ENCODE results near the gene CCND1.

CCND1 gene

GRCh38 chr11:69644962-69645675 is 4.2 kb downstream of the CCND1 start:
- no peaks in the 10 kb centered on the region for H3K9me3 ChIP-seq (replicated peaks in 1 of 2; ENCODE audit: control insufficient read depth in 2 of 2, insufficient read depth in 1 of 2, low read depth in 1 of 2, low read length in 2 of 2)
- H3K79me1 ChIP-seq (ENCODE audit: low read depth, low read length), result peaks cover 37% of the 10 kb centered on the region
- peaks cover 12 to 30% of the 10 kb centered on the region in 2 donors for H3K4me1 ChIP-seq (ENCODE audit: control insufficient read depth in 2 of 2, insufficient read depth in 1 of 2, low read depth in 1 of 2, low read length in 2 of 2)
- H3K4ac ChIP-seq (ENCODE audit: low read length), result no peak overlapping the region
- H3K4me3 ChIP-seq (ENCODE audit: low read length in 2 of 2), result no peak overlapping the region
- peaks cover 0 to 13% (median 0%) of the 10 kb centered on the region in 3 experiments for H3K27me3 ChIP-seq (ENCODE audit: control insufficient read depth in 3 of 3, insufficient read depth in 3 of 3, low read depth in 1 of 3, low read length in 3 of 3)
- DNase-seq (ENCODE audit: low spot score), result no peak
- H3K18ac ChIP-seq (ENCODE audit: low read length), result peak overlapping the region; percentile 61
- H4K8ac ChIP-seq (ENCODE audit: low read depth, low read length), result no peak overlapping the region
- WGBS, 2 donors (ENCODE audit: extremely low coverage in 2 of 2, insufficient read length in 2 of 2, insufficient replicate concordance in 1 of 2), result no CpG with 5 or more reads among the region's 20 CpGs
- no peak overlapping the region for H2BK5ac ChIP-seq (ENCODE audit: low read length)
- peaks cover 30 to 38% of the 10 kb centered on the region in 2 donors for H3K36me3 ChIP-seq (replicated peaks in 1 of 2; ENCODE audit: control insufficient read depth in 2 of 2, insufficient read depth in 2 of 2, low read length in 2 of 2)
- H2BK120ac ChIP-seq (ENCODE audit: low read depth, low read length), result no peak overlapping the region
- no peak overlapping the region for H3K27ac ChIP-seq (replicated peaks; ENCODE audit: low read length)
- H2BK12ac ChIP-seq (ENCODE audit: low read length), result no peak overlapping the region
- no peak overlapping the region for H3K4me2 ChIP-seq (ENCODE audit: insufficient read depth, low read length, poor library complexity, severe bottlenecking)
- H2BK15ac ChIP-seq (ENCODE audit: low read length), result no peak overlapping the region
- H3K14ac ChIP-seq (ENCODE audit: low read length), result no peak overlapping the region
- no peak overlapping the region for H2AFZ ChIP-seq (ENCODE audit: low read length)
- no peak overlapping the region for H4K91ac ChIP-seq (ENCODE audit: low read depth, low read length, poor library complexity)
- peak overlapping the region; percentile 17 for H3K9ac ChIP-seq (ENCODE audit: low read depth, low read length, poor library complexity)
- H2AK5ac ChIP-seq (ENCODE audit: low read depth, low read length), result peak overlapping the region; percentile 59
- H3K23ac ChIP-seq (ENCODE audit: low read depth, low read length, poor library complexity), result no peak overlapping the region

- H4K91ac ChIP-seq (ENCODE audit: low read depth, low read length, poor library complexity), result no peak overlapping the region
- H2AK5ac ChIP-seq (ENCODE audit: low read depth, low read length), result peak overlapping the region; percentile 63
- DNase-seq (ENCODE audit: low spot score), result no peak
- peaks cover 30 to 42% of the 10 kb centered on the region in 2 donors for H3K36me3 ChIP-seq (replicated peaks in 1 of 2; ENCODE audit: control insufficient read depth in 2 of 2, insufficient read depth in 2 of 2, low read length in 2 of 2)
- H3K9me3 ChIP-seq (replicated peaks in 1 of 2; ENCODE audit: control insufficient read depth in 2 of 2, insufficient read depth in 1 of 2, low read depth in 1 of 2, low read length in 2 of 2), result no peaks in the 10 kb centered on the region
- peak overlapping the region; percentile 35 for H3K4me2 ChIP-seq (ENCODE audit: insufficient read depth, low read length, poor library complexity, severe bottlenecking)
- no peak overlapping the region for H3K4ac ChIP-seq (ENCODE audit: low read length)
- peak overlapping the region; percentile 93 for H2BK5ac ChIP-seq (ENCODE audit: low read length)
- peak overlapping the region in 1 of 2 donors; percentile 11 for H3K4me3 ChIP-seq (ENCODE audit: low read length in 2 of 2)
- no peak overlapping the region for H3K14ac ChIP-seq (ENCODE audit: low read length)
- H3K79me1 ChIP-seq (ENCODE audit: low read depth, low read length), result peaks cover 37% of the 10 kb centered on the region
- H3K23ac ChIP-seq (ENCODE audit: low read depth, low read length, poor library complexity), result peak overlapping the region; percentile 1
- peak overlapping the region; percentile 8 for H3K27ac ChIP-seq (replicated peaks; ENCODE audit: low read length)
- no CpG with 5 or more reads among the region's 30 CpGs for WGBS, 2 donors (ENCODE audit: extremely low coverage in 2 of 2, insufficient read length in 2 of 2, insufficient replicate concordance in 1 of 2)
- H2BK12ac ChIP-seq (ENCODE audit: low read length), result no peak overlapping the region
- H3K4me1 ChIP-seq (ENCODE audit: control insufficient read depth in 2 of 2, insufficient read depth in 1 of 2, low read depth in 1 of 2, low read length in 2 of 2), result peaks cover 12 to 25% of the 10 kb centered on the region in 2 donors
- no peak overlapping the region for H4K8ac ChIP-seq (ENCODE audit: low read depth, low read length)
- H2BK120ac ChIP-seq (ENCODE audit: low read depth, low read length), result peak overlapping the region; percentile 72
- peak overlapping the region; percentile 97 for H3K18ac ChIP-seq (ENCODE audit: low read length)
- peak overlapping the region; percentile 6 for H2AFZ ChIP-seq (ENCODE audit: low read length)
- H3K27me3 ChIP-seq (ENCODE audit: control insufficient read depth in 3 of 3, insufficient read depth in 3 of 3, low read depth in 1 of 3, low read length in 3 of 3), result peaks cover 0 to 7% (median 0%) of the 10 kb centered on the region in 3 experiments
- no peak overlapping the region for H2BK15ac ChIP-seq (ENCODE audit: low read length)
- H3K9ac ChIP-seq (ENCODE audit: low read depth, low read length, poor library complexity), result peak overlapping the region; percentile 17
Observed at GRCh38 chr11:69645801-69646492, 5.0 kb downstream of the CCND1 start.

GRCh38 chr11:69646493-69647389 is 5.8 kb downstream of the CCND1 start:
- Histone ChIP-seq H2BK15ac (ENCODE audit: low read length) (peak overlapping the region; percentile 85), H2BK12ac (ENCODE audit: low read length) (no peak overlapping the region), H3K79me1 (ENCODE audit: low read depth, low read length) (peaks cover 31% of the 10 kb centered on the region), H3K4me1 (ENCODE audit: control insufficient read depth in 2 of 2, insufficient read depth in 1 of 2, low read depth in 1 of 2, low read length in 2 of 2) (peaks cover 9 to 25% of the 10 kb centered on the region in 2 donors), H2BK120ac (ENCODE audit: low read depth, low read length) (peak overlapping the region; percentile 72), H3K4me2 (ENCODE audit: insufficient read depth, low read length, poor library complexity, severe bottlenecking) (peak overlapping the region; percentile 11), H3K4ac (ENCODE audit: low read length) (no peak overlapping the region), H4K8ac (ENCODE audit: low read depth, low read length) (peak overlapping the region; percentile 65), H2AFZ (ENCODE audit: low read length) (peak overlapping the region; percentile 6), H3K27ac (replicated peaks; ENCODE audit: low read length) (no peak overlapping the region), H3K4me3 (ENCODE audit: low read length in 2 of 2) (no peak overlapping the region), H3K18ac (ENCODE audit: low read length) (peak overlapping the region; percentile 97), H3K36me3 (replicated peaks in 1 of 2; ENCODE audit: control insufficient read depth in 2 of 2, insufficient read depth in 2 of 2, low read length in 2 of 2) (peaks cover 32 to 45% of the 10 kb centered on the region in 2 donors), H2BK5ac (ENCODE audit: low read length) (peak overlapping the region; percentile 93), H4K91ac (ENCODE audit: low read depth, low read length, poor library complexity) (no peak overlapping the region), H2AK5ac (ENCODE audit: low read depth, low read length) (peak overlapping the region; percentile 63), H3K9me3 (replicated peaks in 1 of 2; ENCODE audit: control insufficient read depth in 2 of 2, insufficient read depth in 1 of 2, low read depth in 1 of 2, low read length in 2 of 2) (no peaks in the 10 kb centered on the region), H3K23ac (ENCODE audit: low read depth, low read length, poor library complexity) (no peak overlapping the region), H3K14ac (ENCODE audit: low read length) (peak overlapping the region; percentile 94), H3K27me3 (ENCODE audit: control insufficient read depth in 3 of 3, insufficient read depth in 3 of 3, low read depth in 1 of 3, low read length in 3 of 3) (peaks cover 0 to 3% (median 0%) of the 10 kb centered on the region in 3 experiments), H3K9ac (ENCODE audit: low read depth, low read length, poor library complexity) (peak overlapping the region; percentile 44)
- DNase-seq (ENCODE audit: low spot score), result no peak
- no CpG with 5 or more reads among the region's 32 CpGs for WGBS, 2 donors (ENCODE audit: extremely low coverage in 2 of 2, insufficient read length in 2 of 2, insufficient replicate concordance in 1 of 2)

Data from neuronal stem cell (in vitro differentiated cells).